HCT116 (cell line): ENCODE data around the gene FCRLB. TPM values are rescaled to one million over a fixed set of nuclear protein-coding genes. Genes with fewer than 3 reads are reported as not detected.
A peak's percentile ranks its signal among the peaks of the same experiment; 100 is the strongest.

ENCODE experiments used
- ATAC-seq: fragments of 200-7000 bp; cut with Tn5 transposase; 2 replicates; pipeline ENCODE4 v1.9.1; 2020; ENCODE audit warnings: mild to moderate bottlenecking, moderate library complexity
- BruUV-seq: library from RNA; stranded (reverse); fragments of 400-500 nt; replicated peaks from 2 replicates; lab custom pipeline; 2021; lab: Mats Ljungman, UMichigan
- CTCF ChIA-PET: fragments of 300-600 bp; sonication (Branson Sonifier 250); formaldehyde crosslinking; loops from one replicate; lab custom pipeline; 2021; ENCODE audit warnings: antibody characterized with exemption; lab: Charles Lee
- POLR2A ChIA-PET: fragments of 300-600, 350-600 bp; sonication (Branson Sonifier 250); formaldehyde crosslinking; loops from one replicate; lab custom pipeline; 2021; ENCODE audit warnings: antibody characterized with exemption; lab: Charles Lee
- RAD21 ChIA-PET, 2 experiments: fragments of 300-600 bp; sonication (Branson Sonifier 250); formaldehyde crosslinking; loops; one replicate each; lab custom pipeline; 2023; ENCODE audit warnings: low total read pairs in 2 of 2; ENCODE audit not compliant: uncharacterized antibody in 2 of 2, unreplicated experiment in 2 of 2, low non-redundant PET in 1 of 2; lab: Charles Lee
- DNase-seq: peaks from one replicate; pipeline ENCODE4 v3.0.0-alpha.2; 2010; ENCODE audit warnings: low read depth, low spot score
- H2AFZ ChIP-seq: fragments of 200-600 bp; shearing (Covaris generic), sonication (generic); 2 replicates; pipeline ENCODE4 v1.6.1; 2017; ENCODE audit warnings: low read depth, mixed run types, mixed read lengths, antibody characterized with exemption, low read length; ENCODE audit not compliant: poor library complexity, severe bottlenecking
- H3K27ac ChIP-seq: 2 replicates; pipeline ENCODE4 v1.5.1; 2012; ENCODE audit warnings: low read depth, low read length
- H3K27me3 ChIP-seq: fragments of 200-600 bp; sonication (generic); 2 replicates; pipeline ENCODE4 v1.6.1; 2016; ENCODE audit warnings: mixed run types, low read length, mixed read lengths; ENCODE audit not compliant: insufficient read depth
- H3K36me3 ChIP-seq, 2 experiments: fragments of 200-500 bp in 1 of 2; fragments of 200-600 bp in 1 of 2; sonication (Bioruptor generic) in 1 of 2; sonication (generic) in 1 of 2; 2 replicates each; pipeline versions ENCODE4 v1.5.1 to v1.6.1; 2014 to 2016; ENCODE audit warnings: low read length in 2 of 2, inconsistent platforms in 1 of 2, mixed read lengths in 1 of 2, mixed run types in 1 of 2; ENCODE audit not compliant: insufficient read depth in 2 of 2, control insufficient read depth in 1 of 2
- H3K4me1 ChIP-seq, 2 experiments: fragments of 200-600 bp in 1 of 2; sonication (generic) in 1 of 2; 2 replicates each; pipeline versions ENCODE4 v1.5.1 to v1.6.1; 2012 to 2017; ENCODE audit warnings: low read length in 2 of 2, inconsistent platforms in 1 of 2, mild to moderate bottlenecking in 1 of 2, mixed read lengths in 1 of 2, mixed run types in 1 of 2, moderate library complexity in 1 of 2; ENCODE audit not compliant: insufficient read depth in 2 of 2, control insufficient read depth in 1 of 2
- H3K4me2 ChIP-seq: fragments of 200-600 bp; sonication (generic); 2 replicates; pipeline ENCODE4 v1.6.1; 2017; ENCODE audit warnings: mixed run types, low read length, mixed read lengths
- H3K4me3 ChIP-seq, 2 experiments: fragments of 200-600 bp in 1 of 2; sonication (generic) in 1 of 2; replicated peaks in 1 of 2; 2 replicates each; pipeline ENCODE4 v1.5.1; 2011 to 2016; ENCODE audit warnings: low read length in 2 of 2, control low read depth in 1 of 2, low read depth in 1 of 2, mild to moderate bottlenecking in 1 of 2, mixed read lengths in 1 of 2, mixed run types in 1 of 2
- H3K79me2 ChIP-seq: fragments of 200-600 bp; sonication (generic); 2 replicates; pipeline ENCODE4 v1.6.1; 2017; ENCODE audit warnings: mild to moderate bottlenecking, mixed run types, low read length, moderate library complexity, mixed read lengths; ENCODE audit not compliant: insufficient read depth
- H3K9ac ChIP-seq: fragments of 200-600 bp; sonication (generic); 2 replicates; pipeline ENCODE4 v1.6.1; 2016; ENCODE audit warnings: low read length, mixed read lengths
- H3K9me2 ChIP-seq: fragments of 200-600 bp; sonication (generic), shearing (Covaris generic); 2 replicates; pipeline ENCODE4 v1.6.1; 2017; ENCODE audit warnings: mixed run types, mild to moderate bottlenecking, moderate library complexity; ENCODE audit not compliant: insufficient read depth
- H3K9me3 ChIP-seq, 2 experiments: fragments of 200-500 bp in 1 of 2; fragments of 200-600 bp in 1 of 2; sonication (Bioruptor generic) in 1 of 2; sonication (generic) in 1 of 2; 2 replicates each; pipeline ENCODE4 v1.6.1; 2014 to 2017; ENCODE audit warnings: low read length in 2 of 2, mixed read lengths in 2 of 2, inconsistent platforms in 1 of 2, low read depth in 1 of 2, mild to moderate bottlenecking in 1 of 2, mixed run types in 1 of 2, moderate library complexity in 1 of 2; ENCODE audit not compliant: control insufficient read depth in 1 of 2, insufficient read depth in 1 of 2
- H4K20me1 ChIP-seq: fragments of 200-600 bp; sonication (generic), shearing (Covaris generic); 2 replicates; pipeline ENCODE4 v1.6.1; 2017; ENCODE audit warnings: mixed run types, mild to moderate bottlenecking, moderate library complexity; ENCODE audit not compliant: insufficient read depth
- EGR1 ChIP-seq: IDR thresholded peaks from 2 replicates; pipeline ENCODE4 v1.6.1; 2012; ENCODE audit warnings: low read depth
- ELF1 ChIP-seq: IDR thresholded peaks from 2 replicates; pipeline ENCODE4 v1.6.1; 2012; ENCODE audit warnings: low read depth, borderline replicate concordance
- EZH2 ChIP-seq: fragments of 200-600 bp; sonication (generic); IDR thresholded peaks from 2 replicates; pipeline ENCODE4 v1.6.1; 2017; ENCODE audit warnings: antibody characterized with exemption, mixed run types
- EZH2phosphoT487 ChIP-seq: fragments of 200-600 bp; IDR thresholded peaks from 2 replicates; pipeline ENCODE4 v1.6.1; 2018; ENCODE audit warnings: antibody characterized with exemption, borderline replicate concordance
- FOSL1 ChIP-seq: IDR thresholded peaks from 2 replicates; pipeline ENCODE4 v1.6.1; 2012; ENCODE audit warnings: low read depth
- JUND ChIP-seq: IDR thresholded peaks from 2 replicates; pipeline ENCODE4 v1.6.1; 2012
- POLR2AphosphoS5 ChIP-seq: IDR thresholded peaks from 2 replicates; pipeline ENCODE4 v1.6.1; 2011; ENCODE audit warnings: mild to moderate bottlenecking, low read depth, low read length, moderate library complexity
- SRF ChIP-seq: IDR thresholded peaks from 2 replicates; pipeline ENCODE4 v1.6.1; 2012; ENCODE audit warnings: low read depth
- YY1 ChIP-seq: IDR thresholded peaks from 2 replicates; pipeline ENCODE4 v1.6.1; 2011; ENCODE audit warnings: low read length, low read depth, moderate library complexity, mild to moderate bottlenecking; ENCODE audit not compliant: insufficient replicate concordance; ENCODE audit errors: extremely low read depth
- ZFX ChIP-seq: fragments of 450-650 bp; IDR thresholded peaks from 2 replicates; pipeline ENCODE4 v1.6.1; 2017
- ZNF274 ChIP-seq: fragments of 200-500 bp; sonication (Bioruptor generic); IDR thresholded peaks from 2 replicates; pipeline ENCODE4 v1.6.1; 2014; ENCODE audit warnings: mild to moderate bottlenecking, low read depth, low read length, inconsistent platforms
- intact Hi-C: fragments of 100-400 bp; cut with micrococcal nuclease; formaldehyde crosslinking; loops from 2 replicates; pipeline ENCODE4 v1.10.0; 2022
- total RNA-seq: library from RNA; stranded (reverse); gene quantifications from one replicate; pipeline ENCODE4 v1.2.1, GENCODE V29; 2021; ENCODE audit not compliant: unreplicated experiment
- TF ChIP-seq, protein P1 (sequence below), 3 experiments: fragments of 200-600 bp in 1 of 3; sonication (generic) in 1 of 3; IDR thresholded peaks in 2 of 3; conservative IDR thresholded peaks in 1 of 3; 2 replicates each; pipeline ENCODE4 v1.5.1; 2012 to 2017; ENCODE audit warnings: low read depth in 2 of 3, low read length in 2 of 3, antibody characterized with exemption in 1 of 3, borderline replicate concordance in 1 of 3, control low read depth in 1 of 3, mild to moderate bottlenecking in 1 of 3, mixed read lengths in 1 of 3, mixed run types in 1 of 3, moderate library complexity in 1 of 3; ENCODE audit not compliant: insufficient read depth in 1 of 3
- TF ChIP-seq, protein P2 (sequence below): IDR thresholded peaks from 2 replicates; pipeline ENCODE4 v1.6.1; 2012; ENCODE audit warnings: low read depth
- TF ChIP-seq, protein P3 (sequence below): IDR thresholded peaks from 2 replicates; pipeline ENCODE4 v1.6.1; 2012

FCRLB gene
- total RNA-seq, 1 experiment from 2014 or later, result 1.0 TPM

DNA sequence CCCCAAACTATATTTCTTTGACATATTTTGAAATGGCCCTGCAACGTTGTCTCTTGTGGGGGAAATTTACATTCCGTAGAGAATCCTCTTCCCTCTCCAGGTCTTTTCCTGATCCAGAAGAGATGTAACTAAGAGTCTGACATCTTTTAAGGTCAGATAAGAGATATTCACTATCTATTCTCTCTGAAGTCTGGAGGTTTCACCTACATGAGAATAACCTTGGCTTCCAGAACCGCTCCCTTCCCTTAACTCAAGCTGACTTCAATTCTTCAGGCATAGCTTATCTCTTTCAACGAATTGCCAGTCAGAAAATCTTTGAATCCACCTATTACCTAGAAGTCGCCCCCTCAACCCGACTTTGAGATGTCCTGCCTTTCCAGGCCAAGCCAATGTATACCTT, 9.9 kb downstream of the FCRLB start:
- no peak overlapping the region for H3K27ac ChIP-seq
- no peaks in the 10 kb centered on the region for H3K27me3 ChIP-seq
- H3K4me1 ChIP-seq, result peaks cover 19 to 77% of the 10 kb centered on the region in 2 experiments; a peak in 3 of 4 replicates
- RAD21 ChIA-PET, result no interaction called here
- CTCF ChIA-PET, result no interaction called here
- H3K36me3 ChIP-seq, result no peaks in the 10 kb centered on the region
- no peak for TF ChIP-seq ELF1
- TF ChIP-seq ZFX, result no peak
- intact Hi-C loops, result no loop called here
- no peaks in the 10 kb centered on the region for H4K20me1 ChIP-seq
- POLR2A ChIA-PET, result no interaction called here
- ATAC-seq (no peak), DNase-seq (no peak)
- H2AFZ ChIP-seq, result peak overlapping the region; percentile 34
- H3K4me2 ChIP-seq, result peak overlapping the region; percentile 62
- H3K9ac ChIP-seq, result no peak overlapping the region
- H3K4me3 ChIP-seq, result no peak overlapping the region
- no peaks in the 10 kb centered on the region for H3K9me3 ChIP-seq
- H3K9me2 ChIP-seq, result no peaks in the 10 kb centered on the region
- no peaks in the 10 kb centered on the region; the same call in 1 of the 2 replicates for H3K79me2 ChIP-seq
- no TSS peak for BruUV-seq

DNA sequence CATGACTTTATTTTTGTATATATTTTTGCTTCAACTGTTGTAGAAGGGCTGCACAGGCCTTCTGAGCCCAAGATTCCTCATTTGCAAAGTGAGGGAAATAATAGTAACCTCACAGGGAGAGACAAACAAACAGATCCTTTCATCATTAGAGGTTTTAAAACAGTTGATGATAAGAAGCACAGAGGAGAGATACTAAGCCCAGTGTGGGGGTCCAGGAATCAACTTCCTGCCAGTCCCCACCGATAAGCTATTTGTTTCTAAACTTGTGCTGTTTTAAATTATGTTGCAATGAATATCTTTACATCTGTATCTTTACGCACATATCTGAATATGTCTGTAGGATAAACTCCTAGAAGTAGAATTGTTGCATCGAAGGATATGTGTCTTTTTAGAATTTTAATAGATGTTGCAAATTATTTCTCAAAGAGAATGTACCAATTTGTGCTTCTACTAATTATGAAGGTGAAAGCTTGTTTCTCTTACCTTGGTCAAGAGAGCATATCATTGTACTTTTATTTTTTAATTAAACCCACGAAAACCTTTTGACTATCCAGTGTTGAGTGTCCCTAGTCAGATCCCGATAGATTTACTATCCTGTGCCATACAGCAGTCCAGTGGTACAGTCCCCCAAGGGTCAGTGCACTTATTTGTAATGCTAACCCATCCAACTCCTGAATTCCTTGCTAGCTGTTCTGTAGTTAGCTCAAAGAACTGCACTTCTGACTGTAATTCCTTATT, 10.8 kb downstream of the FCRLB start:
- no peak overlapping the region for H3K9ac ChIP-seq
- ChIA-PET CTCF (interaction anchor here (1.4 kb wide), 1 partner anchor 9 kb away, joined by 3 read pairs; no protein-coding TSS in a partner anchor), RAD21 (no interaction called here), POLR2A (interaction anchor here (1.9 kb wide), 1 partner anchor 17 kb away, joined by 8 read pairs; the partner anchor contains the start of gene DUSP12)
- DNase-seq, result no peak
- H2AFZ ChIP-seq, result peak overlapping the region; percentile 70
- H3K79me2 ChIP-seq, result no peaks in the 10 kb centered on the region
- no peak overlapping the region for H3K4me2 ChIP-seq
- H3K27me3 ChIP-seq, result no peaks in the 10 kb centered on the region
- no TSS peak for BruUV-seq
- no peak overlapping the region for H3K4me3 ChIP-seq
- H3K27ac ChIP-seq, result no peak overlapping the region
- H3K9me3 ChIP-seq, result no peaks in the 10 kb centered on the region
- H3K36me3 ChIP-seq, result no peaks in the 10 kb centered on the region
- intact Hi-C loops, result no loop called here
- H3K4me1 ChIP-seq, result peaks cover 19 to 81% of the 10 kb centered on the region in 2 experiments; a peak in 3 of 4 replicates
- no peaks in the 10 kb centered on the region for H3K9me2 ChIP-seq
- no peaks in the 10 kb centered on the region for H4K20me1 ChIP-seq
- ATAC-seq, result no peak
- TF ChIP-seq, protein P1, sequence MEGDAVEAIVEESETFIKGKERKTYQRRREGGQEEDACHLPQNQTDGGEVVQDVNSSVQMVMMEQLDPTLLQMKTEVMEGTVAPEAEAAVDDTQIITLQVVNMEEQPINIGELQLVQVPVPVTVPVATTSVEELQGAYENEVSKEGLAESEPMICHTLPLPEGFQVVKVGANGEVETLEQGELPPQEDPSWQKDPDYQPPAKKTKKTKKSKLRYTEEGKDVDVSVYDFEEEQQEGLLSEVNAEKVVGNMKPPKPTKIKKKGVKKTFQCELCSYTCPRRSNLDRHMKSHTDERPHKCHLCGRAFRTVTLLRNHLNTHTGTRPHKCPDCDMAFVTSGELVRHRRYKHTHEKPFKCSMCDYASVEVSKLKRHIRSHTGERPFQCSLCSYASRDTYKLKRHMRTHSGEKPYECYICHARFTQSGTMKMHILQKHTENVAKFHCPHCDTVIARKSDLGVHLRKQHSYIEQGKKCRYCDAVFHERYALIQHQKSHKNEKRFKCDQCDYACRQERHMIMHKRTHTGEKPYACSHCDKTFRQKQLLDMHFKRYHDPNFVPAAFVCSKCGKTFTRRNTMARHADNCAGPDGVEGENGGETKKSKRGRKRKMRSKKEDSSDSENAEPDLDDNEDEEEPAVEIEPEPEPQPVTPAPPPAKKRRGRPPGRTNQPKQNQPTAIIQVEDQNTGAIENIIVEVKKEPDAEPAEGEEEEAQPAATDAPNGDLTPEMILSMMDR (IDR thresholded peaks at IDR 0.05 in 2 of 3, conservative IDR thresholded peaks at IDR 0.05 in 1 of 3; ENCODE audit: borderline replicate concordance in 1 of 3, insufficient read depth in 1 of 3, low read depth in 2 of 3, low read length in 2 of 3), result no peak
- TF ChIP-seq ZNF274 (no peak), FOSL1 (no peak), EZH2phosphoT487 (no peak), ZFX (no peak), JUND (no peak), YY1 (no peak), ELF1 (no peak), POLR2AphosphoS5 (no peak), EZH2 (no peak), SRF (no peak), EGR1 (no peak)
- TF ChIP-seq, protein P2, sequence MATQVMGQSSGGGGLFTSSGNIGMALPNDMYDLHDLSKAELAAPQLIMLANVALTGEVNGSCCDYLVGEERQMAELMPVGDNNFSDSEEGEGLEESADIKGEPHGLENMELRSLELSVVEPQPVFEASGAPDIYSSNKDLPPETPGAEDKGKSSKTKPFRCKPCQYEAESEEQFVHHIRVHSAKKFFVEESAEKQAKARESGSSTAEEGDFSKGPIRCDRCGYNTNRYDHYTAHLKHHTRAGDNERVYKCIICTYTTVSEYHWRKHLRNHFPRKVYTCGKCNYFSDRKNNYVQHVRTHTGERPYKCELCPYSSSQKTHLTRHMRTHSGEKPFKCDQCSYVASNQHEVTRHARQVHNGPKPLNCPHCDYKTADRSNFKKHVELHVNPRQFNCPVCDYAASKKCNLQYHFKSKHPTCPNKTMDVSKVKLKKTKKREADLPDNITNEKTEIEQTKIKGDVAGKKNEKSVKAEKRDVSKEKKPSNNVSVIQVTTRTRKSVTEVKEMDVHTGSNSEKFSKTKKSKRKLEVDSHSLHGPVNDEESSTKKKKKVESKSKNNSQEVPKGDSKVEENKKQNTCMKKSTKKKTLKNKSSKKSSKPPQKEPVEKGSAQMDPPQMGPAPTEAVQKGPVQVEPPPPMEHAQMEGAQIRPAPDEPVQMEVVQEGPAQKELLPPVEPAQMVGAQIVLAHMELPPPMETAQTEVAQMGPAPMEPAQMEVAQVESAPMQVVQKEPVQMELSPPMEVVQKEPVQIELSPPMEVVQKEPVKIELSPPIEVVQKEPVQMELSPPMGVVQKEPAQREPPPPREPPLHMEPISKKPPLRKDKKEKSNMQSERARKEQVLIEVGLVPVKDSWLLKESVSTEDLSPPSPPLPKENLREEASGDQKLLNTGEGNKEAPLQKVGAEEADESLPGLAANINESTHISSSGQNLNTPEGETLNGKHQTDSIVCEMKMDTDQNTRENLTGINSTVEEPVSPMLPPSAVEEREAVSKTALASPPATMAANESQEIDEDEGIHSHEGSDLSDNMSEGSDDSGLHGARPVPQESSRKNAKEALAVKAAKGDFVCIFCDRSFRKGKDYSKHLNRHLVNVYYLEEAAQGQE, result no peak
- TF ChIP-seq, protein P3, sequence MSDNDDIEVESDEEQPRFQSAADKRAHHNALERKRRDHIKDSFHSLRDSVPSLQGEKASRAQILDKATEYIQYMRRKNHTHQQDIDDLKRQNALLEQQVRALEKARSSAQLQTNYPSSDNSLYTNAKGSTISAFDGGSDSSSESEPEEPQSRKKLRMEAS, result no peak
